Measurements from ENCODE around the gene MS4A4A.

- no peak for TF ChIP-seq CTCF (CRISPR knock-in tag; IDR thresholded peaks at IDR 0.05)
- TF ChIP-seq NFATC3 (CRISPR knock-in tag; IDR thresholded peaks at IDR 0.05), result no peak
Measured at GRCh38 chr11:60316317-60316716, 35.9 kb downstream of the MS4A4A start.

All from HepG2 (cell line).